ENCODE data around the gene USP32. TPM values are rescaled to one million over a fixed set of nuclear protein-coding genes. Genes with fewer than 3 reads are reported as not detected.

USP32 gene
- total RNA-seq, 1 donor from 2014 or later: 39.1 TPM

- Mint-ChIP-seq H3K4me3 (no peak overlapping the region), H3K36me3 (no peaks in the 10 kb centered on the region), H3K9me3 (no peaks in the 10 kb centered on the region), H3K27ac (no peak overlapping the region), H3K4me1 (ENCODE audit: unreplicated experiment) (peaks cover 16% of the 10 kb centered on the region), H3K27me3 (peaks cover 5% of the 10 kb centered on the region)
- no peak for DNase-seq (ENCODE audit: extremely low spot score, unreplicated experiment)
- no peak for TF ChIP-seq CTCF (conservative IDR thresholded peaks at IDR 0.05)
Measured at GRCh38 chr17:60395508-60396065, 3.7 kb upstream of the USP32 start.

- H3K9me3 Mint-ChIP-seq: no peaks in the 10 kb centered on the region
- no peaks in the 10 kb centered on the region for H3K27me3 Mint-ChIP-seq
- H3K27ac Mint-ChIP-seq: peak overlapping the region; percentile 80
- peak overlapping the region; percentile 54 for H3K4me3 Mint-ChIP-seq
- H3K4me1 Mint-ChIP-seq (ENCODE audit: unreplicated experiment): peaks cover 27% of the 10 kb centered on the region
- DNase-seq (ENCODE audit: extremely low spot score, unreplicated experiment): no peak
- no peaks in the 10 kb centered on the region for H3K36me3 Mint-ChIP-seq
- TF ChIP-seq CTCF (conservative IDR thresholded peaks at IDR 0.05): no peak
Measured at GRCh38 chr17:60393840-60394723, 2.1 kb upstream of the USP32 start.

- H3K27me3 Mint-ChIP-seq: no peaks in the 10 kb centered on the region
- H3K9me3 Mint-ChIP-seq: no peaks in the 10 kb centered on the region
- H3K4me3 Mint-ChIP-seq: peak overlapping the region; percentile 97
- peaks cover 36% of the 10 kb centered on the region for H3K4me1 Mint-ChIP-seq (ENCODE audit: unreplicated experiment)
- H3K27ac Mint-ChIP-seq: peak overlapping the region; percentile 99
- H3K36me3 Mint-ChIP-seq: no peaks in the 10 kb centered on the region
- TF ChIP-seq CTCF (conservative IDR thresholded peaks at IDR 0.05): no peak
- no peak for DNase-seq (ENCODE audit: extremely low spot score, unreplicated experiment)
Measured at GRCh38 chr17:60392845-60393702, 1.1 kb upstream of the USP32 start.

- Mint-ChIP-seq H3K4me1 (ENCODE audit: unreplicated experiment) (peaks cover 44% of the 10 kb centered on the region), H3K4me3 (peak overlapping the region; percentile 97), H3K36me3 (no peaks in the 10 kb centered on the region), H3K27ac (peak overlapping the region; percentile 99), H3K9me3 (no peaks in the 10 kb centered on the region), H3K27me3 (no peaks in the 10 kb centered on the region)
- no peak for TF ChIP-seq CTCF (conservative IDR thresholded peaks at IDR 0.05)
- peak; percentile 81 for DNase-seq (ENCODE audit: extremely low spot score, unreplicated experiment)
Measured at GRCh38 chr17:60391471-60392041, 377 bp downstream of the USP32 start.

- Mint-ChIP-seq H3K9me3 (no peaks in the 10 kb centered on the region), H3K4me1 (ENCODE audit: unreplicated experiment) (peaks cover 50% of the 10 kb centered on the region), H3K27ac (peak overlapping the region; percentile 99), H3K4me3 (peak overlapping the region; percentile 97), H3K27me3 (no peaks in the 10 kb centered on the region), H3K36me3 (no peaks in the 10 kb centered on the region)
- no peak for TF ChIP-seq CTCF (conservative IDR thresholded peaks at IDR 0.05)
- no peak for DNase-seq (ENCODE audit: extremely low spot score, unreplicated experiment)
Measured at GRCh38 chr17:60390925-60391470, 935 bp downstream of the USP32 start.
